ENCODE data around the gene GRIK2. TPM values are rescaled to one million over a fixed set of nuclear protein-coding genes. Genes with fewer than 3 reads are reported as not detected.

Gene GRIK2
- total RNA-seq, 4 donors from 2014 or later: 0.47 to 7.8 (median 1.7) TPM

GRCh38 chr6:101722991-101723579 is 329.6 kb downstream of the GRIK2 start:
- DNase-seq (ENCODE audit: low spot score) (no peak), ATAC-seq (ENCODE audit: low FRiP score) (peak; percentile 86)
- TF ChIP-seq CTCF (IDR thresholded peaks at IDR 0.05): no peak

GRCh38 chr6:101728388-101728787 is 334.9 kb downstream of the GRIK2 start:
- DNase-seq (ENCODE audit: low spot score) (no peak), ATAC-seq (ENCODE audit: low FRiP score) (no peak)
- no peak for TF ChIP-seq CTCF (IDR thresholded peaks at IDR 0.05)

- DNase-seq (ENCODE audit: low spot score) (no peak), ATAC-seq (ENCODE audit: low FRiP score) (no peak)
- no peak for TF ChIP-seq CTCF (IDR thresholded peaks at IDR 0.05)
Observed at GRCh38 chr6:101728956-101729355, 335.4 kb downstream of the GRIK2 start.

GRCh38 chr6:101730954-101731353 is 337.4 kb downstream of the GRIK2 start:
- DNase-seq (ENCODE audit: low spot score): no peak
- no peak for ATAC-seq (ENCODE audit: low FRiP score)
- TF ChIP-seq CTCF (IDR thresholded peaks at IDR 0.05): no peak

- ATAC-seq (ENCODE audit: low FRiP score): no peak
- DNase-seq (ENCODE audit: low spot score): no peak
- no peak for TF ChIP-seq CTCF (IDR thresholded peaks at IDR 0.05)
Observed at GRCh38 chr6:101733899-101734298, 340.4 kb downstream of the GRIK2 start.

GRCh38 chr6:101738481-101738880 is 345.0 kb downstream of the GRIK2 start:
- no peak for TF ChIP-seq CTCF (IDR thresholded peaks at IDR 0.05)
- no peak for ATAC-seq (ENCODE audit: low FRiP score)
- no peak for DNase-seq (ENCODE audit: low spot score)

- DNase-seq (ENCODE audit: low spot score) (no peak), ATAC-seq (ENCODE audit: low FRiP score) (no peak)
- TF ChIP-seq CTCF (IDR thresholded peaks at IDR 0.05): no peak
Observed at GRCh38 chr6:101740631-101741030, 347.1 kb downstream of the GRIK2 start.

Measured in omental fat pad (tissue), 4 donors.